Right lobe of liver (tissue), 4 donors: ENCODE results near the gene VIPR1.

Experiments used
- CTCF ChIP-seq, 4 donors: fragments of 200-600 bp in 3 of 4; fragments of 450-650 bp in 1 of 4; IDR thresholded peaks; one replicate each; pipeline versions ENCODE4 v1.5.1 to v1.8.0; 2016 to 2022; ENCODE audit warnings: antibody characterized with exemption in 4 of 4, mild to moderate bottlenecking in 2 of 4
- POLR2A ChIP-seq: fragments of 450-650 bp; IDR thresholded peaks from one replicate; pipeline ENCODE4 v1.6.1; 2017; ENCODE audit warnings: antibody characterized with exemption, mild to moderate bottlenecking
- donor health status: DM: no; HTN: no; CAD: no.
- donor health status: DM: no; HTN: no; CAD: no.
- donor health status: DM: no; HTN: yes; CAD: no.

GRCh38 chr3:42501321-42501680, 1.1 kb upstream of the VIPR1 start:
- TF ChIP-seq CTCF (IDR thresholded peaks at IDR 0.05) (no peak), POLR2A (no peak)
